SH-SY5Y (cell line): ENCODE measurements around the gene ABCC9.

Source experiments
- GATA2 ChIP-seq: IDR thresholded peaks from 2 replicates; pipeline ENCODE4 v1.6.1; 2011; ENCODE audit warnings: mild to moderate bottlenecking, low read depth, low read length
- GATA3 ChIP-seq: IDR thresholded peaks from 2 replicates; pipeline ENCODE4 v1.6.1; 2011; ENCODE audit warnings: low read depth, mild to moderate bottlenecking, low read length, moderate library complexity

ABCC9 gene

DNA sequence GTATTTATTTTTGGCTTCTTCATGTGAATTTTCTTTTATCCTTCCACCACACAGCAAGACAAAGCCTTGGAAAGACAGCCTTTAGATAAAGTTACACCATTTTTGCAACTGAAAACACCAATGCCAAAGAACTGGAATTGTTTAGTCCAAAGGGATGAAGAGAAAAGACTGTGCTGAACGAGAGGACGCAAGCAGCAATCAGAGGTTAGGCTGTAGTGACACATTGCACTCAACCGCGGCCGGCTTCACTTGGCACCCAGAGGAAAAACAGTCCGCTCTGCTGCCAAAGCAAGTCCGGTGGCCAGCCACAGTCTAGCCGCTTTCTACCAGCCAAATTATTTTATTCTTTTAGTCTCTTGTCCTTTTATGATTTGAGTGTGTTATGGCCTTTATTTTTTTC, 117.6 kb downstream of the ABCC9 start:
- TF ChIP-seq GATA3 (no peak), GATA2 (no peak)

DNA sequence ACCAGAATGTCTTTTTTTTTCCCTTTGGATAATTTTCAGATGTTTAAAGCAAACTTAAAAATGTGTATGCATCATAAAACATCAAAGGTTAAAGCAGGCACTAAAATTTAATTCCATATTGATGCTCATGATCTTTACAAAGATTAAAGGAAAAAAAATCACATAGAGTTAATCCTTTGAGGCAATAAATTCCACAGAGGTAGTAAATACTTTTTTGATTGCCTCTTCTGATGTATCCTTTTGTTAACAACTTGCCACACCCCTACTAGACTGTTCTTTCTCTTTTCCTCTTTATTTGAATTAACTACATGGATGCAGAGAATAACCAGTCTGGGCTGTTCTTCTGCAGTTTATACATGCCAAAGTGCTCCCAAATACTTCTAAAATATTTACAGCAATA, 121.5 kb downstream of the ABCC9 start:
- no peak for TF ChIP-seq GATA2
- TF ChIP-seq GATA3, result no peak

DNA sequence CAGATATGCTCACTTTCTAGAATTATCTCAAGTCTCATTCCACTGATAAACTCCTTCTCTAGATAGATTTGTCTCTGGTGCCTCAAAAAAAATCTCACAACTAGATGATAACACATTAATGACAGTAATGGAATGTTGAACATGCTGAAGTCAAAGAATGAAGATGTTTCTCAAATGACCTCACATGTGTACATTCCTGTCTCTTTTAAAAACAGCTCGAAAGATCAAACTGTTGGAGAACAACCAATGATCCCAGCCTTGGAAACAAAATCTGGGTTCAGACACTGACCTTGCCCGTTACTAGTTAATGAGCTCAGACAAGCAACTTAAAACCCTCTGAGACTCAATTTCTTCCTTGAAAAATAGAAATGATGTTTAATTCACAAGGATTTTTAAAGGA, 122.0 kb downstream of the ABCC9 start:
- TF ChIP-seq GATA3, result no peak
- no peak for TF ChIP-seq GATA2

DNA sequence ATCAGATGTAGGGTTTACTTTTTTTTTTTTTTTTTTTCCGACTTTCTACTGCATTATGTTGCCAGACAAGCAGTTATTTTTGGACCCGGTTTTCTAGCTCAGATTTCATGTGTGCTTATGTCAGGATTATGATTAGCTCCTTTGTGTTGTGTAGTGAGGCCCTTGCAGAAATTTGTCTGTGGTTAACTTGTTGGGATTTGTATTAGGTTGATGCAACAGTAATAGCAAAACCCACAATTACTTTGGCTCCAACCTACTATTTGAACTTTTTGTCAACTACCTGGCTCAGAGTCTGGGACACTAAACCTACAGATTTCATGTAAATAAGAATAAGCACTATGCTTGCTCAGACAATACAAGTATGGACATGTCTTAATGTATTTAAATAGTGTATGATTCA, 122.6 kb downstream of the ABCC9 start:
- no peak for TF ChIP-seq GATA2
- no peak for TF ChIP-seq GATA3

DNA sequence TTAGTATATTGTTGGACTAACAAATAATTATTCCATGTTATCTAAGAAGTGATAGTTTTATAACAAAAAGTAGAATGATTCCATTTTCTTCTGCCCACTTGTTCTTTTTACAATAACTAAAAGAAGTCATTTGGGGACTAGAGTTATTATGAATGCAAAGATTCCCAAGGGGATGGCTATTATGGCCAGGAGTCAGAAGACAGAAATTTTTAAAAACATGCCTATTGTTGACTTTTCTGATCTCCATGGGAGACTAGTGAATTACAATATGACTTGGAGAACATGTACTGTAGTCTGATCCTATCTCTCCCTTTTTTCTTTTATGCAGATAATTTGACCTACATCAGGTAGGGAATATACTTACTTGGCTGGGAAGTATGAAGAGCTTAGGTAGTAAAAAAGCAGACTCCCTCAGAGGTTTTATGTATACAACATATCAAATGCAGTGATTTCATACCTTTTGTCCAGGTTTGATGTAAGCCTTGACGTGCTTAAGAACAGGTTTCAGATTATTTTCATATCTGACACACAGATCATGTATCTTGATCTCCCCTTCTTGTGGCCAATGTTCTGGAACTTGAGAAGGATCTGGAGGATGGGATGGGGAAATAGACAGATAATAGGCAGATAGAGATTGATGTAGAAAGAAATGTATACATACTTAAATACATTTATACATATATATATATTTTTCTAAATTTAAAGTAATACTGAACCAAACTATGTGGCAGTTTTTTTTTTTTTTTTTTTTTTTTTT, 125.7 kb downstream of the ABCC9 start:
- TF ChIP-seq GATA3, result no peak
- no peak for TF ChIP-seq GATA2

DNA sequence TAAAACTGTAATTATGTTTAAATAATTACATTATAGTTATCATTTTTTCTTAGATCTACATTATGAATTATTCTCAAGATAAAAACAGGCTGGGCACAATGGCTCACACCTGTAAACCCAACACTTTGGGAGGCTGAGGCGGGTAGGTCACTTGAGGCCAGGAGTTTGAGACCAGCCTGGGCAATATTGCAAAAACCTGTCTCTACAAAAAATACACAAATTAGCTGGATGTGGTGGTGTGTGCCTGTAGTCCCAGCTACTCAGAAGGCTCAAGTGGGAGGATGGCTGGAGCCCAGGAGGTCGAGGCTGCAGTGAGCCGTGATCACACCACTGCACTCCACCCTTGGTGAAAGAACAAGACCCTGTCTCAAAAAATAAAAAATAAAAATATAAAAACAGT, 126.4 kb downstream of the ABCC9 start:
- TF ChIP-seq GATA2 (no peak), GATA3 (no peak)

DNA sequence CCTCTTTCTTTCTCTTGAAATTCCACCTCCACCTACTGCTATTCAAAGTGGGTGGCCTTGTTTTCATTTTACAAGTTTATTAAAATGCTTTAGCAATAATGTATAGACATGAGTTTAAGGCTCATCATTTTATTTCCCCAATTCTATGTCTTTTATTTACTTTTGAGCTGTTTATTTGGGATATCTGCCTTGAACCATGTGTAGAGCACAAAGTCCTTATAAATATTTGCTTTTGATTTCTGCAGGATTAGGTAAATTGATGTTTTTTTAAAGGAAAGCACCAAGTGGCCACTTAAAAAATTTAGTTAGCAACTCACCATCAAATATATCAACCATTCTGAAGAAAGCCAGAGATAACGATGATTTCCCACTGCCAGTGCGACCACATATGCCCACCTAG, 126.9 kb downstream of the ABCC9 start:
- no peak for TF ChIP-seq GATA3
- TF ChIP-seq GATA2, result no peak

DNA sequence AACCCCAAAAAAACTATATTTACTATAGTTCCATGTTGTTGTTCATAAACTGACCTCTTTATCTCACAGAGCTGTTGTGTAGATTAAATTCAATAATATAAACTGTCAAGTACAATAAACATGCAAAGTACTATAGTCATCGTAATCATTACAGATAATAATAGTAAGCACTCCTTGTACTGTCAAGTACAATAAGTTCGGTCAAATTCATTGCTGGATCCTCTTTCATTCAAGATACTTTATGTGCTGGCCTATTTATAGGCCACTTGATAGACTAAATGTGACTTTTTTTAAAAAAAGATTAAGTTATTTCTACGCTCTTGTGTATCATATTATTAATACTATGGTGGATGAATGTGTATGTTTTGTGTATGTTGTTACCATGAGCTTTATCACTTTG, 127.5 kb downstream of the ABCC9 start:
- TF ChIP-seq GATA2 (no peak), GATA3 (no peak)

DNA sequence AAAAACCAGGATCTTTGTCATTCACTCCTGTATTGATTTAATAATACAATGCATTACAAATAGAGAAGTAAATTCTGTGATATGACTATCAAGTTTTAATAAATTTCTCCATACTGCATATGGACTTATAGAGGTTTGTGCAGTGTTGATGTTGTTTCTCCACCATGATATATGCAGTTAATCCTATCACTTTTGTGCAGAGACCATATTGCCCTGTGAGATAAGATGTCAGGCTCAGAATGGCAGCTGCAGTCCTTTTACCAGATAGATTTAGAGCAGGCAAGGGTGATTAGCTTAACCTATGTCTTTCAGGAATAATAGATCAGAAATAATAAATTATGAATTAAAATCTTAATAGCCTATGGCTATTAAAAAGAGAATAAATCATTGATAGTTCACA, 128.1 kb downstream of the ABCC9 start:
- TF ChIP-seq GATA3 (no peak), GATA2 (no peak)

DNA sequence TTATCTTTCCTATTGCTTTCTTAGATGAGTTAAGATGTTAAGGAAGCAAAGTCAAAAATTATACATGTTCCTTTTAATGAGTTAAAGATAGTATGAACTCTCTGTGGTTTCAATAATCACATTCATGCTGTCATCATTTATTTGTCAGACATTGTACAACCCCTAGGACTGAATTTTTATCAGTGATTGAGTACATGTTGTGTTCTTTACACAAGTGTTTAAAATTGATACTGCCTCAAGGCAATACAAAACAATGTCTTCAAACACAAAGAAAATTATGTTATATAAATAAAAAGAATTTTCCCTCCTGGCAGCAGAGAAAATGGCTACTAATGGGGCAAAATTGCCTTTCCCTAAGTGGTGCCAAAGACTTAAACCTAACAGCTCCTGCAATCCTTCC, 132.1 kb downstream of the ABCC9 start:
- TF ChIP-seq GATA2, result no peak
- no peak for TF ChIP-seq GATA3

DNA sequence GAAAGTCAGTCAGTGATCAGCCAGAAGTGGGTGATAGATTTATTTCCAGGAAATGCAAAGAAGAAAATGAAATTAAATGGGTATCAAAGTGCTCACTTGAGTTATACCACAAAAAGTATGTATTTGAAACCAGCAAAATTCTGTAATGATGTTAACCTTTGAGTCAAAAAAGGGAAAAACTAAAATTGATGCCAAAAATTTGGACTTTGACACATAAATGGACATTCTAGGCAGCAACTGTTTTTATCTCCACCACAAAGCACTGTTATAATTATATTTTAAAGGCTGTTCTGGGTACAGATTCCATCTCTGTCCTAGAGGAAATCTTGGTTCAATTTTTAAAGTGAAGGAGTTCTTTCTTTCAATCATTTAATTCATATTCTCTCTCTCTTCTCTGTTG, 135.0 kb downstream of the ABCC9 start:
- TF ChIP-seq GATA3 (no peak), GATA2 (no peak)

DNA sequence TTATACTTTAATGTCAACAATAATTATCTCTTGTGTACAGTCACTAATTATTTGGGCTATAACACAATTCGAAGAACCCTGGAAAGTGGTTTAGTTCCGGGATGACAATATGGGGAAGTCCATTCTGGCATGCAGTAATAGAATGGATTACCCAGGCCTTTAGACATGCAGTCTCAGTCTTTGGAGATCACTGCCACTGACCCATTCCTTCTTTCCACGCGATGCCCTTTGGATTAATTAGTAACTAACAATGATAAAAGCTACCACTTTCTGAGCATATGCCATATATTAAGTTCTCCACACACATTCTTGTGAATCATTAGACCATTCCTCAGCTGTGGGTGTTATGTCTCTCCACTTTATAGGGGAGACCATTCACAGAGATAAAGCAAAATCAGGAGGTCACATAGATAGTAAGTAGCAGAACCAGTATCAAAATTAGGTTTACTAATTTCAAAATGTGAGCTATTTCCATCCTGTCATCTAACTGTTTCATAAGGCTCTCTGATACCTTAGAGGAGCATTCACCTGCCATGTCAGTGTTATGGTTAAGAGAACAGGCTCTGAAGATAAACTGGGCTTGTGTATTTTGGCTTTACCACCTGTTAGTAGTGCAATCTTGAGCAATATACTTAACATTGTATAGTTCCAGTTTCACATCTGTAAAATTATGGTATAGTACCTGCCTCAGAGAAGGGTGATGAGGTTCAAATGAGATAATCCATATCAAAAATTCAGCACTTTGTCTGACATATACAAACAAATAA, 139.5 kb downstream of the ABCC9 start:
- TF ChIP-seq GATA2 (no peak), GATA3 (no peak)

DNA sequence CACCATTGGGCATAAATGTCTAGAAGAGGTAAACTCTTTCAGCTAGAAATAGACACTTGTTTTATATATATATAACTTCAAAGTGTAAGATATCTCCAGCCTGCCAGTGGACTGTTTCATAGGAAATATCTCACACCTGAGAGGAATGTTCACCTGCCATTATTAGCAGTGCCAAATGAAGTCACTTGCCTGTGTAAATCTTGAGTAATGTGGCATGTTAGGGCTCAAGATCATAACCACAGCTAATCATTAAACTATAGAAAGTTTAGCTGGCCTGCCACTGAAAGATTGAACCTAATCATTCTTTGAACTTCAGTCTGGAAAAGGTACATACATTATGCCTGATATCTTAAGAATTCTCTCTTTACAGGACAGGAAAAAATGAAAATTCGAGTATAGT, 141.2 kb downstream of the ABCC9 start:
- TF ChIP-seq GATA3 (no peak), GATA2 (no peak)

DNA sequence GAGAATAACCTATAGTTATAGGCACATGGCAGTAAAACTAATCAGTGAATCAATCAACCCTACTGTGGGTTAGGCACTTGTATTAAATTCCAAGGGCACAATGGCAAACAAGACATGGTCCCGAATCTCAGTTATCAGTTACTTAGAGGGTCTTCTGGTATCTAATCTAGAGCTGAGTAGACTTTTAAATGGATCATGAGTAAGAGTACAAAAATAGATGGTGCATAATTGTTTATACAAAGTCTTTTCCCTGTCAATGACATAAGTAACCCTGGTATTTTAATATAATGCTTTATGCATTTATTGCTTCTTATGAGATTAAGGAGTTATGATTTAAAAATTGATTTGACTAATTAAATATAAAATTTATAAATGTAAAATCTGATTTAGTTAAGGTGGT, 143.7 kb downstream of the ABCC9 start:
- TF ChIP-seq GATA3, result no peak

DNA sequence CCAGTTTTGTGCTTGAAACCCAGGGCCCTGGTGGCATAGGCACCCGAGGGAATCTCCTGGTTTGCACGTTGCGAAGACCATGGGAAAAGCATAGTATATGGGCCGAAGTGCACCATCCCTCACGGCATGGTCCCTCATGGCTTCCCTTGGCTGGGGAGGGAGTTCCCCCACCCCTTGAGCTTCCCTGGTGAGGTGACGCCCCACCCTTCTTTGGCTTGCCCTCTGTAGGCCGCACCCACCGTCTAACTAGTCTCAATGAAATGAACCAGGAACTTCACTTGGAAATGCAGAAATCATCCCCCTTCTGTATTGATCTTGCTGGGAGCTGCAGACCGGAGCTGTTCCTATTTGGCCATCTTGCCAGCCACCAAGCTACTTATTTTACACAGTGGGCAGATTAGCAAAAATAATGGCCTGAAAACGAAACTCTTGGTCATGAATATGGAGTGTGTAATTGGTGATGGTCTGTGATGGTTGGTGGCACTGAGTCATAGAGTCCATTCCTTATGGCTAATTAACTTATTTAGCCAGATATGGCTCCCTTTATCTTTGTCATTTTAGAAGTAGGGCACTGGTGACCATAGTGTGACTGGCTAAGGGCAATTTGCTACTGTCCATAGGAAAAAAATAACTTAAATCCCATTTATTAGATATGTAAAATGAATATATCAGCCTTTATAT, 145.4 kb downstream of the ABCC9 start:
- TF ChIP-seq GATA2 (no peak), GATA3 (no peak)
